GM21825 (cell line): Measurements from ENCODE around the gene PKLR.
A peak's percentile ranks its signal among the peaks of the same experiment; 100 is the strongest.
"Not testable (repeated sequence)": the region's sequence is repeated elsewhere in the genome, so short reads cannot be mapped to it uniquely, and the experiment has no call there.

ENCODE experiments used
- ATAC-seq: cut with Tn5 transposase; IDR thresholded peaks from one replicate; pipeline ENCODE4 v1.9.1; 2021; ENCODE audit warnings: mild to moderate bottlenecking, moderate library complexity; ENCODE audit not compliant: unreplicated experiment

PKLR gene

GRCh38 chr1:155318082-155318481, 16.8 kb upstream of the PKLR start:
- no peak for ATAC-seq

DNA sequence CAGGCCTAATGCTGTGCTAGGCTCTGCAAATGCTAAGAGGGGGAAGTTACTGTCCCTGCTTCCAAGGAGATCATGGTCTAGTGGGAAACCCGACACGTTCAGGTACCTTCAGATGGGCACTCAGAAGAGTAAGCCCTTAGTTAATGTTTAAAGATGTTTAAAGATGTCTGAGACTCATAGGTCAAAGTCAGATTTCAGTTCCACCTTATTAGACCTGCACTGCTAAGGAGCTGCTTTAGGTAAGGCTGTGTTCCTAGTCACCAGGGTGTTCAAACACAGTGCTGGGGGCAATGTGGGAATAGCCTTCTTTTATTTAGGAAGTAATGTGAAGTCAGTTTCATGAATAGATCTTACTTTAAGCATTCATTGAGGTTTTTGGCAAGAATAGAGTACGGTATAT, 15.7 kb upstream of the PKLR start:
- ATAC-seq = no peak

DNA sequence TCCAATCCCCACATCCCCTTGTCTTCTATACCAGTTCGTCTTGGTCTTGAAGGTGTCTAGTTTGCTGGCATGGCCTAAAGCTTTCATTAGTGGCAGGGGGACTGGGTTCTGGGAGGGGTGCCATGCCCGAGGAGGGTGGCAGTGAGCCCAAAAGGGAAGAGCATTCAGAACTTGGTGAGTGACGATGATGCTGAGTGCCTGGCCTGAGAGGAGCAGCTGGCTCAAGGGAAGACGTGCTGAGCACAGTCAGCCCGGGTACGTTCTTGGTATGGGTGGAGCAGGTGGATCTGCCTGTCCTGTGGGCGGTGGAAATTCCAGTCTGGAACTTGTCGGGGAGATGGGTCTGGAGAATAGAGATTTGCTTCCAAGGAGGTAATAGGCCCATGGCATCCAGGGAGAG, 12.0 kb upstream of the PKLR start:
- ATAC-seq = no peak

DNA sequence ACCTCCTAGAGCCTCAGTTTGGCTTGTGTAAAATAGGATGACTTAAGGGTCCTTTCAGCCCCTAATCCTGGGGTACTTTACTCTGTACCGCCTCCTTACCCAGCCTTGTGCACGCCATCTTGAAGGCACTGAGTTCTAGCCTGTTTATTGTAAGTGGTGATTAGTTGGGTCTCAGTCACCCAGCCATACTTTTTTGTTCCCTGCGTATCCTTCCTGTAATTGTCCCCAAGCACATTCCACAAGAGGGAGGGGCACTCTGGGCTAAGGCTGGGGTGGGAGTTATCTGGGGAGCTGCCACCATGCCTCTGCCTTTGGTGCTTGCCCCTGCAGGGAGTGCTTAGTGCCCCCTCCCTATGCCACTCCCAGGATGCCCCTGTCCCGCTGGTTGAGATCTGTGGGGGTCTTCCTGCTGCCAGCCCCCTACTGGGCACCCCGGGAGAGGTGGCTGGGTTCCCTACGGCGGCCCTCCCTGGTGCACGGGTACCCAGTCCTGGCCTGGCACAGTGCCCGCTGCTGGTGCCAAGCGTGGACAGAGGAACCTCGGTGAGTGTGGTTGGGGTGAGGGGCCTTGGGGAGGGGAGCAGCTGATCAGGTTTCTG, 8.3 kb upstream of the PKLR start:
- no peak for ATAC-seq

DNA sequence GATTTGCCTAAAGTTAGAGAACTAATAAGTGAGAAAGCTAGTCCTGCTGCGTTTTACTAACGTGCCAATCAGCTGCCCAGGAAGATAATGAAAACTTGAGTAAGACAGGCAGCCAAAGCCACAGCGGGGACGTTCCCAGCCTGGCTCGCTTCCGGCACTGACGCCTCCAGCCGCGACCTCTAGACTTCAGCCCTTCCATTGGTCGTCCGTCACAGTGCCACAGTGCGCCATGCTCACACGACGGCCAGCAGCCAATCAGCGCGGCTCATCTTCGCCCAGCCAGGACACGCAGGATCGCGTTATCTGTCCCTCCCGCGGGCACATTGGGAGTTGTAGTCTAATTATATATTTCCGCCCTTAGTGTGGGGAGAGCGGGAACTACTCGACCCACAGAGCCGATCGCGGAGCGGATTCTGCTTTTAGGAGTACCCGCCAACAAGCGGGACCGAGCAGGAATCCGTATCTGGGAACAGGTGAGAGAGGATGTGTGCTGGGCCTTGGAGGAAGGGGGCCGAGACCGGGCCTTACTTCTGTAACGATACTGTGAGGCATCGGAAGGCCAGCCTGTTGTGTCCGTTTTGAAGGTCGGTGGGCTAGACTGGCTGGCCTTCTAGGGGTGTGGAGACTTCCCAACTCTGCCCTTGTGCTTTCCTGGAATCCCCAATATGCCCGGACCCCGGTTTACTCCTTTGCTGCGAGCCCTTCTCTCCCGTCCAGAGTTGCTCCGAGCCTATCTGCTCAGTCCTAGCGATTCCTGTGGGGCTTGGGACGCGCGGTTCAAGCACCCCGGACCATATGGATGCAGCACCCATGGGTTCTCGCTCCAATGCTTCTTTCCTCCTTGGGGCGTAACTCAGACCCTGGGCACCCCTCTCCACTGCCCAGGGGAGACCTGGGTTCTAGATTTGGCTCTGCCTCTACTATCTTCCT, 7.5 kb upstream of the PKLR start, which contains the start of gene FDPS:
TSS of gene FDPS (plus strand) at position 374 of the 930 bp plus-strand sequence. CDS start 924 bp downstream, outside the sequence.
- ATAC-seq = peak; percentile 92

- ATAC-seq = no peak
Measured at GRCh38 chr1:155307247-155307740, 6.1 kb upstream of the PKLR start.

DNA sequence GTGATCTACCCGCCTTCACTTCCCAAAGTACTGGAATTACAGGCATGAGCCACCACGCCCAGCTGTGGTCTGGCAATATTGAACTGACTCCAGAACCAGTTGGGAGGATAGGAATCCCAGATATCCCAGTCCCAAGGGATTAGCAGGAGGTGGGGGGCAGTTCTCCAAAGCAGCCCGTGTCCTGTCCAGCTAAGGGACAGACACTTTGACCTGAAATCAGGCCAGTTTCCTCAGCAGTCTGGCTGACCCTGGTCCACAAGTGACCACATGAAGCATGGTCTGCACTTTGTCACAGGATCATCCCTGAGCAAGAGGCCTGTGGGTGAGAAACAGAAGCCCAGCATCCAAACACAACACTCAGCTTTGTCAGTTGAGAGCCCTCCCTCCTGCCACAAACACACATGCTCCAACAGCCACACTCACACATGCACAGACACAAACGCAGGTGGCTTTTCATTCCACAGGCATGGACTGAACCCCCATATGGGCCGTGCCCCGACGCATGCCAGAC, 4.7 kb upstream of the PKLR start:
- no peak for ATAC-seq

- no peak for ATAC-seq
Measured at GRCh38 chr1:155304558-155305063, 3.4 kb upstream of the PKLR start.

DNA sequence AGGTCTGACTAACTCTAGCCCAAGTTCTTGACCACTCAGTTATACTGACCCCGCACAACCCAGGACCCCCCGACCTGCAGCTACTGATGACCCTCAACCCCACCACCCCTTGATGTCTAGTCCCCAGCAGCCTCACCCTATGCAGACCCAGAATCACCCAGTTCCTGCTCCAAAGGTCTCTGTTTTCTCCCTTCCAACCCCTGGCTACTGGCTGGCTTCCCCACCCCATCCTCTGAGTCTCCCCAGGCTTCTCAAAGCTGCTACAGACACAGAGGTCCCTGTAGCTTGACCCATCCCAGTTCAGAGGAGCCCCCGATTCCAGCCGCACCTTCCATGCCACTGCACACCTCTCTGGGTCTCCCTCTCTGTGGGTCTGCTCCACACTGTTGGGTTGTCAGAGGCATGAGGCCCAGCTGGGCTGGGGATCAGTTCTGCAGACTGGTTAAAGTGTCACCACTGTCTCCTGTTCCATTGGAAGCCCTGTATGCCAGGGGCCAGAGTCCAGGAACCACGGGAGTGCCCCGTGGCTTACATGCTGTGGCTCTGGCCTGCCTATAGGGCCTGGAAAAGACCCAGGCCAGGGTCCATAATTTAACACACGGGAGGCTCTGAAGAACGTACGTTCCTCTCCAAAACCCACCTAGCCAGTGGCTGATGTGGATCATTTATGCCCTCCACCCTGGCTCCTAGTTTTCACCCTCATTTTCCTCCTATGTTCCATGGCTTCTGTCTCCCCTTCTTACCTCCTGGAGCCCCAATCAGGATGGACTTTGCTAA, 497 bp downstream of the PKLR start:
- no peak for ATAC-seq

GRCh38 chr1:155300024-155300423, 1.2 kb downstream of the PKLR start:
- ATAC-seq = no peak

GRCh38 chr1:155297384-155297783, 3.9 kb downstream of the PKLR start:
- ATAC-seq = no peak

- no peak for ATAC-seq
Measured at GRCh38 chr1:155296661-155297060, 4.6 kb downstream of the PKLR start.

GRCh38 chr1:155295942-155296267, 5.3 kb downstream of the PKLR start:
- no peak for ATAC-seq

DNA sequence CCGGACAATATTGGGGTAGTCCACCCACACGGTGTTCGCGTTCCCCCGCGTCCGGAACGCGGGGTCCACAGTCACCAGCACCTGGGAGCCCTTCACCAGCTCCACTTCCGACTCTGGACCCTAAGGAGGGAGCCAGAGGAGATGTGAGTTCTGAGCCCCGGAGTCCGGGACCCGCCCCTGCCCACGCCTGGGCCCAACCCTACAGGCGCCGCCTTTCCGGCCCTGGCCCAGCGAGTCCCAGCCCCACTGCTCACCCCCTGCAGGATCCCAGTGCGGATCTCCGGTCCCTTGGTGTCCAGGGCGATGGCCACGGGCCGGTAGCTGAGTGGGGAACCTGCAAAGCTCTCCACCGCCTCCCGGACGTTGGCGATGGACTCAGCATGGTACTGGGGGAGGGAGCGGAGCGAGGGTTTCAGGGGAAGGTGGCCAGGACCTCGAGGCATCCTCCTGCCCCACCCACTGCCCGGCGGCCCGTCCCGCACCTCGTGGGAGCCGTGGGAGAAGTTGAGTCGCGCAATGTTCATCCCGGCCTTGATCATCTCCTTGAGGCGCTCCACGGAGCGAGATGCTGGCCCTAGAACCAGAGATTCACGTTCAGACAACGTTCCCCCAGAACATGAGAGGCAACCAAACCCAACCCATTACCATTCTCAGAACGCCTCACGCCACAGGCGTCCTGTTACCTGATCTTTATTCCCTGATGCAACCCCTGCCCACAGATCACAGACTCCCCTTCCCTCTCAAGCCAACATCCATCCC, 5.9 kb downstream of the PKLR start:
- ATAC-seq = no peak

DNA sequence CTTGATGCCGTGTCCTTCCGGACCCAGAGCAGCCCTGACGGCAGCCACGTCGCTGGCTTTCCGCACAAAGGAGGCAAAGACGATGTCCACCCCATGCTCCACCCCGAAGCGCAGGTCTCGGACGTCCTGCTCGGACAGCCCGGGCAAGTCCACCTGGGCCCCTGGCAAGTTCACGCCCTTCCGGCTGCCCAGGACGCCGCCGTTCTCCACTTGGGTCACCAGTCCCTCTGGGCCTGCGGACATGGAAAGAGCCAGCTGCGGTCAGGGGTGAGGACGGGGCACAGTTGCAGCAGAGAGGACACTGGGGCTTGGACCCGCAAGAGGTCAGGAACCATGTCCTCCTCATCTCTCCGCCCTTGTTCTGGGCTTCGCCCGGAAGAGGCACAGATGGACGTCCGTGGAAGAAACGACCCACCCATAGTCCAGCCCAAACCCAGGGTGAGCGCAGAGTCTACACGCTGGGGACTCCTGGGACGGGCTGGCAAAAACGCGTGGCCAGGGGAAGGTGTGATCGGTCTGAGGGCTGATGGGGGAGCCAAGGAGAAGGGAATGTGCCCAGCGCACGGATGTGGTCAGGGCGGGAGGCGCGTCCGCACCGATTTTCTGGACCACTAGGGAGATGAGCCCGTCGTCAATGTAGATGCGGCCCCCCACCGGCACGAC, 6.6 kb downstream of the PKLR start:
- no peak for ATAC-seq

DNA sequence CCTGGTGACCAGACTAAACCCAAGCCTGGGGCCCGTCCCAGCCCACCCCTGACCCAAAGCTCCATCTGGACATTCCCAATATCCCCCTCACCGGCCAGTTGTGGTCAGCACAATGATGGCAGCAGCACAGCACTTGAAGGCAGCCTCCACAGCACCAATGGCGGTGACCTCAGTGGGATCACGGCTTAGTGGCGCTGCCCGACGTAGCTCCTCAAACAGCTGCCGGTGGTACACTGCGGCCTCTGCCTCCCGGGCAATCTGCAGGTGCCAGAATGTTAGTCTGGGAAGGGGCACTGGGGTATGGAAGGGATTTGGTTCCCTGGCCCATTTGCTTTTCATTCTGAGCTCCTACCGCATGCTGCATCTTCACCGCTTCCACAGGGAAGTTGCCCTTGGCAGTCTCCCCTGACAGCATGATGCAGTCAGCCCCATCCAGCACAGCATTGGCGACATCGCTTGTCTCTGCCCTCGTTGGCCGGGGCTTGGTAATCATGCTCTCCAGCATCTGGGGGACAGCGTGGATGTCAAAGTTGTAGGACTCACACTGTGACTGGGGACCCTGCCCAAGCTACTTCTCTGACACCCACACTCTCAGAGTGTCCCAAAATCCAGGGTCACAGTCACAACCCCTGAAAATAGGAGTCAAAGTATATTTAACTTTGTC, 8.0 kb downstream of the PKLR start:
- ATAC-seq = no peak

GRCh38 chr1:155291006-155291405, 10.2 kb downstream of the PKLR start:
- not testable (repeated sequence) for ATAC-seq

DNA sequence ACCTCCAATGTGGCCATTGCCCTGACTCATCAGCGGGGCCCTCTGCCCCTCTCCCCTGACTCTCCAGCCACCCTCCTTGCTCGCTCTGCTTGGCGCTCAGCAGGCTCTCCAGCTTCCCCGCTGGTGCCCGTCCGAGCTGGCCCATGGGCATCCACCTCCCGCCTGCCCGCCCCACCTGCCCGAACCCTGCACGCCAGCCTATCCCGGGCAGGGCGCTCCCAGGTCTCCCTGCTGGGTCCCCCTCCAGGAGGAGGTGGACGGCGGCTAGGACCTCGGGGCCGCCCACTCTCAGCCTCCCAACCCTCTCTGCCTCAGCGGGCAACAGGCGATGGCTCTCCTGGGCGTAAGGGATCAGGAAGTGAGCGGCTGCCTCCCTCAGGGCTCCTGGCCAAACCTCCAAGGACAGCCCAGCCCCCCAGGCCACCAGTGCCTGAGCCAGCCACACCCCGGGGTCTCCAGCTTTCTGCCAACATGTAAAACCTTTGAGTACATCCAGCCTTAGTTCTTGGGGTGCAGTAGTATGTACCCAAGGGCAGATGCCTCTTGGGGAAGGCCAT, 13.2 kb downstream of the PKLR start:
- ATAC-seq = no peak

- ATAC-seq = no peak
Measured at GRCh38 chr1:155286544-155286943, 14.7 kb downstream of the PKLR start.
